ENCODE measurements around the gene SPRED2.

DNA sequence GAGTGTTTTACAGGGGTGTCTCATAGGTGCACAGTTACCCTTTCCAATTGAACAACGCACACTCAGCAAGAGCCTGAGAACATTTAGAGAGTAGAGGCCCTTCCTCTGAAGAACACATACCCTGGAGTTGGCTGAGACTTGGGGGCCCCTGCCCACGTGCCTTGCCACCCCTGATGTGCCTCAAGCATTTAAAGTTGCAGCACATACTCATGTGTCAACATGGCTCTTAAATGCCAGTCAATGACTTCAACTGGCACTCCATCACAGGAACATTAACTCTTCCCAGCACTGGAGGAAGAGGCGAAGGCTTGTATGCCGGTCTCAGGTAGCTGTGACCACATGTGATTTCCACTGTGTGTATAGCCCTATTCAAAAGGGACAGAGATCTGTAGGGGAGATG is 57.4 kb downstream of the SPRED2 start:
- TF ChIP-seq POLR2A (IDR thresholded peaks at IDR 0.05): no peak
- TF ChIP-seq, protein P1, sequence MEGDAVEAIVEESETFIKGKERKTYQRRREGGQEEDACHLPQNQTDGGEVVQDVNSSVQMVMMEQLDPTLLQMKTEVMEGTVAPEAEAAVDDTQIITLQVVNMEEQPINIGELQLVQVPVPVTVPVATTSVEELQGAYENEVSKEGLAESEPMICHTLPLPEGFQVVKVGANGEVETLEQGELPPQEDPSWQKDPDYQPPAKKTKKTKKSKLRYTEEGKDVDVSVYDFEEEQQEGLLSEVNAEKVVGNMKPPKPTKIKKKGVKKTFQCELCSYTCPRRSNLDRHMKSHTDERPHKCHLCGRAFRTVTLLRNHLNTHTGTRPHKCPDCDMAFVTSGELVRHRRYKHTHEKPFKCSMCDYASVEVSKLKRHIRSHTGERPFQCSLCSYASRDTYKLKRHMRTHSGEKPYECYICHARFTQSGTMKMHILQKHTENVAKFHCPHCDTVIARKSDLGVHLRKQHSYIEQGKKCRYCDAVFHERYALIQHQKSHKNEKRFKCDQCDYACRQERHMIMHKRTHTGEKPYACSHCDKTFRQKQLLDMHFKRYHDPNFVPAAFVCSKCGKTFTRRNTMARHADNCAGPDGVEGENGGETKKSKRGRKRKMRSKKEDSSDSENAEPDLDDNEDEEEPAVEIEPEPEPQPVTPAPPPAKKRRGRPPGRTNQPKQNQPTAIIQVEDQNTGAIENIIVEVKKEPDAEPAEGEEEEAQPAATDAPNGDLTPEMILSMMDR (IDR thresholded peaks at IDR 0.05): no peak

All from stomach (tissue), 4 donors.